K562 (cell line): ENCODE results near the gene DXO. TPM values are rescaled to one million over a fixed set of nuclear protein-coding genes. Genes with fewer than 3 reads are reported as not detected.
A peak's percentile ranks its signal among the peaks of the same experiment; 100 is the strongest.

Experiments
- CEBPB ChIP-seq: fragments of 450-650 bp; IDR thresholded peaks from 2 replicates; pipeline ENCODE4 v1.6.1; 2016; ENCODE audit warnings: missing genetic modification characterization, missing compliant biosample characterization
- FIP1L1 ChIP-seq: fragments of 200-400 bp; formaldehyde crosslinking; IDR thresholded peaks from 2 replicates; pipeline ENCODE4 v1.6.1; 2018; ENCODE audit warnings: mild to moderate bottlenecking, low read depth, low read length; ENCODE audit not compliant: poor library complexity, severe bottlenecking
- FOXM1 ChIP-seq, 2 experiments: fragments of 450-650 bp in 1 of 2; sonication (generic) in 1 of 2; formaldehyde crosslinking in 1 of 2; IDR thresholded peaks; 2 replicates each; pipeline versions ENCODE4 v1.6.1 to v1.9.0; 2017 to 2022; ENCODE audit warnings: low read depth in 2 of 2, mild to moderate bottlenecking in 2 of 2, missing genetic modification reagents in 1 of 2, moderate library complexity in 1 of 2
- GTF2F1 ChIP-seq: IDR thresholded peaks from 2 replicates; pipeline ENCODE4 v1.6.1; 2011; ENCODE audit warnings: low read depth, low read length, improper control_type of control experiment
- L3MBTL2 ChIP-seq: fragments of 450-650 bp; IDR thresholded peaks from 2 replicates; pipeline ENCODE4 v1.6.1; 2016; ENCODE audit warnings: mild to moderate bottlenecking, moderate library complexity
- NR2F6 ChIP-seq: fragments of 450-650 bp; formaldehyde crosslinking; IDR thresholded peaks from 2 replicates; pipeline ENCODE4 v1.4.0; 2020; ENCODE audit warnings: mild to moderate bottlenecking
- RBM39 ChIP-seq: fragments of 200-400 bp; formaldehyde crosslinking; optimal IDR thresholded peaks from 2 replicates; pipeline ENCODE3; 2018; ENCODE audit warnings: low read depth, low read length
- SOX6 ChIP-seq: fragments of 450-650 bp; IDR thresholded peaks from 2 replicates; pipeline ENCODE4 v1.6.1; 2014; ENCODE audit warnings: mild to moderate bottlenecking
- TCF7 ChIP-seq: sonication (generic); IDR thresholded peaks from 2 replicates; pipeline ENCODE4 v1.6.1; 2016; ENCODE audit warnings: antibody characterized with exemption, borderline replicate concordance
- ZNF224 ChIP-seq: sonication (generic); formaldehyde crosslinking; IDR thresholded peaks from 2 replicates; pipeline ENCODE4 v1.8.0; 2022; ENCODE audit warnings: mild to moderate bottlenecking, missing genetic modification reagents
- ZNF398 ChIP-seq: fragments of 250-450 bp; sonication (Bioruptor Pico); IDR thresholded peaks from 2 replicates; pipeline ENCODE4 v1.8.0; 2021; ENCODE audit warnings: moderate library complexity, mild to moderate bottlenecking, inconsistent platforms
- ZNF444 ChIP-seq: fragments of 250-450 bp; sonication (Bioruptor Pico); IDR thresholded peaks from 2 replicates; pipeline ENCODE4 v1.4.0; 2020; ENCODE audit warnings: mild to moderate bottlenecking, moderate library complexity
- ZNF586 ChIP-seq: fragments of 450-650 bp; formaldehyde crosslinking; conservative IDR thresholded peaks from 2 replicates; pipeline ENCODE4 v1.4.0; 2020; ENCODE audit warnings: mild to moderate bottlenecking, moderate library complexity
- ZNF695 ChIP-seq: fragments of 450-650 bp; formaldehyde crosslinking; IDR thresholded peaks from 2 replicates; pipeline ENCODE4 v1.4.0; 2020; ENCODE audit warnings: mild to moderate bottlenecking, moderate library complexity
- ZNF75A ChIP-seq: fragments of 450-650 bp; formaldehyde crosslinking; IDR thresholded peaks from 2 replicates; pipeline ENCODE4 v1.4.0; 2020; ENCODE audit warnings: mild to moderate bottlenecking
- polyA plus RNA-seq, 8 experiments: library from polyadenylated mRNA; depleted of rRNA in 4 of 8; stranded (reverse) in 5 of 8; unstranded in 3 of 8; fragments of >200 nt; fragmentation: Nextera tagmentation in 2 of 8; fragmentation: Illumina TruSeq in 1 of 8; extraction: Ambion mirVana in 2 of 8; extraction: Trizol in 1 of 8; gene quantifications; 2 replicates each; pipeline versions ENCODE4 v1.2.1 to v1.2.3, GENCODE V29; 2011 to 2014; ENCODE audit warnings: inconsistent platforms in 1 of 8, missing spikeins in 1 of 8
- total RNA-seq, 7 experiments: library from RNA; depleted of rRNA in 6 of 7; stranded (reverse); fragments of >200 nt in 6 of 7; fragmentation: Illumina TruSeq in 2 of 7; extraction: Trizol in 2 of 7; gene quantifications; 2 replicates each; pipeline versions ENCODE4 v1.2.1 to v1.2.3, GENCODE V29; 2011 to 2021; ENCODE audit warnings: low replicate concordance in 1 of 7
- TF ChIP-seq, protein P1 (sequence below), 2 experiments: fragments of 450-650 bp; IDR thresholded peaks; 2 replicates each; pipeline ENCODE4 v1.6.1; 2016
- TF ChIP-seq, protein P2 (sequence below): sonication (generic); formaldehyde crosslinking; IDR thresholded peaks from 2 replicates; pipeline ENCODE4 v1.8.0; 2023; ENCODE audit warnings: missing genetic modification reagents, mild to moderate bottlenecking, borderline replicate concordance

The DXO gene
- total and polyA plus RNA-seq, 9 of the 15 experiments (the other 6 are each of a cell fraction or from before 2014, with no cell fraction given) = 6.4 to 35.1 (median 19.4) TPM

GRCh38 chr6:31958741-31959739, 12.9 kb downstream of the DXO start, which contains the start of the genes NELFE and SKIC2 (continued):
- TF ChIP-seq, protein P1, sequence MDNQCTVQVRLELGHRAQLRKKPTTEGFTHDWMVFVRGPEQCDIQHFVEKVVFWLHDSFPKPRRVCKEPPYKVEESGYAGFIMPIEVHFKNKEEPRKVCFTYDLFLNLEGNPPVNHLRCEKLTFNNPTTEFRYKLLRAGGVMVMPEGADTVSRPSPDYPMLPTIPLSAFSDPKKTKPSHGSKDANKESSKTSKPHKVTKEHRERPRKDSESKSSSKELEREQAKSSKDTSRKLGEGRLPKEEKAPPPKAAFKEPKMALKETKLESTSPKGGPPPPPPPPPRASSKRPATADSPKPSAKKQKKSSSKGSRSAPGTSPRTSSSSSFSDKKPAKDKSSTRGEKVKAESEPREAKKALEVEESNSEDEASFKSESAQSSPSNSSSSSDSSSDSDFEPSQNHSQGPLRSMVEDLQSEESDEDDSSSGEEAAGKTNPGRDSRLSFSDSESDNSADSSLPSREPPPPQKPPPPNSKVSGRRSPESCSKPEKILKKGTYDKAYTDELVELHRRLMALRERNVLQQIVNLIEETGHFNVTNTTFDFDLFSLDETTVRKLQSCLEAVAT (IDR thresholded peaks at IDR 0.05) = peak; percentile 68 to 71; a peak in 3 of 4 replicates
- TF ChIP-seq ZNF695 (peak; percentile 75; the same call in 1 of the 2 replicates), ZNF75A (0 out of 2 replicates have a peak, but pooled peaks have one; percentile 53), ZNF224 (CRISPR knock-in tag) (no peak), FOXM1 (IDR thresholded peaks at IDR 0.05; ENCODE audit: low read depth) (no peak), FOXM1 (CRISPR knock-in tag; IDR thresholded peaks at IDR 0.05; ENCODE audit: low read depth) (peak; percentile 80; the same call in 1 of the 2 replicates), ZNF398 (peak; percentile 52; the same call in 1 of the 2 replicates), FIP1L1 (peak; percentile 31), ZNF444 (CRISPR knock-in tag) (peak; percentile 85), CEBPB (tag) (no peak), ZNF586 (CRISPR knock-in tag) (0 out of 2 replicates have a peak, but pooled peaks have one; percentile 77), L3MBTL2 (peak; percentile 39), NR2F6 (CRISPR knock-in tag) (peak; percentile 99), RBM39 (peak; percentile 66), GTF2F1 (peak; percentile 44; the same call in 1 of the 2 replicates), TCF7 (peak; percentile 67; the same call in 1 of the 2 replicates), SOX6 (peak; percentile 53; the same call in 1 of the 2 replicates)
- TF ChIP-seq, protein P2, sequence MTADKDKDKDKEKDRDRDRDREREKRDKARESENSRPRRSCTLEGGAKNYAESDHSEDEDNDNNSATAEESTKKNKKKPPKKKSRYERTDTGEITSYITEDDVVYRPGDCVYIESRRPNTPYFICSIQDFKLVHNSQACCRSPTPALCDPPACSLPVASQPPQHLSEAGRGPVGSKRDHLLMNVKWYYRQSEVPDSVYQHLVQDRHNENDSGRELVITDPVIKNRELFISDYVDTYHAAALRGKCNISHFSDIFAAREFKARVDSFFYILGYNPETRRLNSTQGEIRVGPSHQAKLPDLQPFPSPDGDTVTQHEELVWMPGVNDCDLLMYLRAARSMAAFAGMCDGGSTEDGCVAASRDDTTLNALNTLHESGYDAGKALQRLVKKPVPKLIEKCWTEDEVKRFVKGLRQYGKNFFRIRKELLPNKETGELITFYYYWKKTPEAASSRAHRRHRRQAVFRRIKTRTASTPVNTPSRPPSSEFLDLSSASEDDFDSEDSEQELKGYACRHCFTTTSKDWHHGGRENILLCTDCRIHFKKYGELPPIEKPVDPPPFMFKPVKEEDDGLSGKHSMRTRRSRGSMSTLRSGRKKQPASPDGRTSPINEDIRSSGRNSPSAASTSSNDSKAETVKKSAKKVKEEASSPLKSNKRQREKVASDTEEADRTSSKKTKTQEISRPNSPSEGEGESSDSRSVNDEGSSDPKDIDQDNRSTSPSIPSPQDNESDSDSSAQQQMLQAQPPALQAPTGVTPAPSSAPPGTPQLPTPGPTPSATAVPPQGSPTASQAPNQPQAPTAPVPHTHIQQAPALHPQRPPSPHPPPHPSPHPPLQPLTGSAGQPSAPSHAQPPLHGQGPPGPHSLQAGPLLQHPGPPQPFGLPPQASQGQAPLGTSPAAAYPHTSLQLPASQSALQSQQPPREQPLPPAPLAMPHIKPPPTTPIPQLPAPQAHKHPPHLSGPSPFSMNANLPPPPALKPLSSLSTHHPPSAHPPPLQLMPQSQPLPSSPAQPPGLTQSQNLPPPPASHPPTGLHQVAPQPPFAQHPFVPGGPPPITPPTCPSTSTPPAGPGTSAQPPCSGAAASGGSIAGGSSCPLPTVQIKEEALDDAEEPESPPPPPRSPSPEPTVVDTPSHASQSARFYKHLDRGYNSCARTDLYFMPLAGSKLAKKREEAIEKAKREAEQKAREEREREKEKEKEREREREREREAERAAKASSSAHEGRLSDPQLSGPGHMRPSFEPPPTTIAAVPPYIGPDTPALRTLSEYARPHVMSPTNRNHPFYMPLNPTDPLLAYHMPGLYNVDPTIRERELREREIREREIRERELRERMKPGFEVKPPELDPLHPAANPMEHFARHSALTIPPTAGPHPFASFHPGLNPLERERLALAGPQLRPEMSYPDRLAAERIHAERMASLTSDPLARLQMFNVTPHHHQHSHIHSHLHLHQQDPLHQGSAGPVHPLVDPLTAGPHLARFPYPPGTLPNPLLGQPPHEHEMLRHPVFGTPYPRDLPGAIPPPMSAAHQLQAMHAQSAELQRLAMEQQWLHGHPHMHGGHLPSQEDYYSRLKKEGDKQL (CRISPR knock-in tag) = peak; percentile 92; the same call in 1 of the 2 replicates
